Forelimb muscle (tissue), 1 donor: ENCODE data around the gene EGR4. TPM values are rescaled to one million over a fixed set of nuclear protein-coding genes. Genes with fewer than 3 reads are reported as not detected.
"Not testable (repeated sequence)": the region's sequence is repeated elsewhere in the genome, so short reads cannot be mapped to it uniquely, and the experiment has no call there.

Source experiments
- DNase-seq: peaks from one replicate; pipeline ENCODE4 v3.0.0-alpha.2; 2013; ENCODE audit warnings: low read depth
- polyA plus RNA-seq: library from polyadenylated mRNA; unstranded; fragments of 120-200 nt; gene quantifications from one replicate; pipeline ENCODE4 v1.2.1, GENCODE V29; 2013; ENCODE audit not compliant: insufficient read length

EGR4 gene
- polyA plus RNA-seq, 1 donor, result not detected

- DNase-seq, result no peak
These were observed 29.6 kb downstream of the EGR4 start for GRCh38 chr2:73263540-73264331.

DNA sequence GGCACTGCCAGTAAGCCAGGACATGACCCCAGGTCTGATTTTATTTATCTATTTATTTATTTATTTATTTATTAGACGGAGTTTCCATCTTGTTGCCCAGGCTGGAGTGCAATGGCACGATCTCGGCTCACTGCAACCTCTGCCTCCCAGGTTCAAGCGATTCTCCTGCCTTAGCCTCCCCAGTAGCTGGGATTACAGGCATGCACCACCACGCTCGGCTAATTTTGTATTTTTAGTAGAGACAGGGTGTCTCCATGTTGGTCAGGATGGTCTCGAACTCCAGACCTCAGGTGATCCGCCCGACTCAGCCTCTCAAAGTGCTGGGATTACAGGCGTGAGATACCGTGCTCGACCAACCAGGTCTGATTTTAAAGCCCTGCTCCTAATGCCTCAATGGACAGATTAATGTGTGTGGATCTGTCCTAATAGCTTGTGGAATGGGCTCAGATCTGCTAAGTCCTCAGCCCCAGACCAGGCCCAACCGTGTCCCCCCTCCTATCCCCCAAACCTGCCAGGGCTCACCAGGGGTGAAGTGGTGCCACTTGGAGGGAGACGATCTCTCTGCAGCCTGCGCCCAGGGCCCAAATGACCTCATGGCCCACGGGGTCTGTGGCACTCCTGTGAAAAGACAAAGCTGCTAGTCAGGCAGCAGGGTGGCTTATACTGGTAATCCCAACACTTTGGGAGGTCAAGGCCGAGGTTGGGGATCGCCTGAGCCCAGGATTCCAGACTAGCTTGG lies 30.5 kb downstream of the EGR4 start:
- DNase-seq, result not testable (repeated sequence)

DNA sequence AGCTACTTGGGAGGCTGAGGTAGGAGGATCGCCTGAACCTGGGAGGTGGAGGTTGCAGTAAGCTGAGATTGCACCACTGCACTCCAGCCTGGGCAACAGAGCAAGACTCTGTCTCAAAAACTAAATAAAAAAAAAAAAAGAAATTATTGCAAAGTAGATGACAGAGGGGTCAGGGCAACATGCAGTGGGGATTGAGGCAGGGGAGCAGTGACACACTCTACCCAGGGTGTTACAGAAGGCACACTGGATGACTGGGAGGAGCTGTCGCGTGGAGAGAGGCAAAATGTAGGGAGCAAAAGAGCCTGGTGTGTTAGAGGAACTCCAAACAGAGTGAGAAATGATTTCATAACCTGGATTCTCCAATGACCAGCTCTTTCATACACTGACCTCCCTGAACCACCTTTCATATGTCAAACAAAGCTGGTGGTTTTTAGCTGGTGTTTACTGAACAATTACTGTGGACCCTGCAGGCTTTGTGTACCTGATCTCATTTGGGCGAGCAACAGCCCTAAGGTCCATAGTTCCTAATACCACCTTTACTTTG lies 31.2 kb downstream of the EGR4 start:
- no peak for DNase-seq

DNA sequence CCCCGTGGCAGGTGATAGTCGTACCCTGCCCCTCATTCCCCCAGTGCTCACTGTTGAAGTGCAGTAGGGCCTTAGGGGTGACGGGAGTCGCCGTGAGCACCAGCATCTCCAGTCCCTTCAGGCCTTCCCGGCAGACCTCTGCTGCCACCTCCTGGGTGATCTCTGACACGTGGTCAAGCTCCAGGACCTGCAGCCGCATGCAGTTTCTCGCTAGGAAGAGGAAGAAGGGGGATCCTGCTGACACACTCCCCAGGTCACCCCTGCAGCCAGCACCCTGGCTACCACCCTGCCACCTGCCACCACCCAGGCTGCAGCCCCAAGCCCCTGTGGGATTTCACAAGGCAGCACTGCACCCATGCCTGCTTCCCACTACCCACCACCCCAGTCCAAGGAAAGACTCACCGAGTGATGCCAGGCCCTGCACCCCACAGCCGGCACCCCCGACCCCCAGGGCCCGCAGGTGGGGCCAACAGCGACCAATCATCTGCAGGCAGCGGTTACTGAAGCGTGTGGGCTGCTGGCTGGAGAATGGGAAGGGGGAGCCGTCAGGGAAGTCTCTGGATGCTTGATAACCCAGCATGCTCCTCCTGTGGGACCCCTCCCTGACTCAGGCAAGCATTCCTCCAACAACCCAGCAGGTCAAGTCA lies 32.9 kb downstream of the EGR4 start:
- no peak for DNase-seq

- DNase-seq, result no peak
These were observed 33.5 kb downstream of the EGR4 start for GRCh38 chr2:73259704-73260337.

GRCh38 chr2:73259276-73259675 lies 34.1 kb downstream of the EGR4 start:
- no peak for DNase-seq

DNA sequence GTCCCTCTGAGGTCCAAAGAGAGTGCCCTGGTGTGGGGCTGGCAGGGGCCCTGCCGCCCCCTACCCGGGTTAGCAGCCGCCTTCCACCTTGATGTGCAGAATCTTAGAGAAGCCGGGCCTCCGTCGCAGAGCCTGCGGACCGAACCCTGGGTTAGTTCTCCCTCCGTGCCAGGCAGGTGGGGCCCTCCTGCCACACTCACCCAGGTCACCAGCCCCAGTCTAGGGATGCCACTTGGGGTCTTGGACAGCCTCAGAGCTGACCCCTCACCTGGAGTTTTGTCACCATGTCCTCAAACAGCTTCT lies 34.5 kb downstream of the EGR4 start:
- DNase-seq, result no peak

GRCh38 chr2:73258186-73258912 lies 35.0 kb downstream of the EGR4 start:
- DNase-seq, result no peak

GRCh38 chr2:73257425-73258125 lies 35.8 kb downstream of the EGR4 start:
- no peak for DNase-seq

DNA sequence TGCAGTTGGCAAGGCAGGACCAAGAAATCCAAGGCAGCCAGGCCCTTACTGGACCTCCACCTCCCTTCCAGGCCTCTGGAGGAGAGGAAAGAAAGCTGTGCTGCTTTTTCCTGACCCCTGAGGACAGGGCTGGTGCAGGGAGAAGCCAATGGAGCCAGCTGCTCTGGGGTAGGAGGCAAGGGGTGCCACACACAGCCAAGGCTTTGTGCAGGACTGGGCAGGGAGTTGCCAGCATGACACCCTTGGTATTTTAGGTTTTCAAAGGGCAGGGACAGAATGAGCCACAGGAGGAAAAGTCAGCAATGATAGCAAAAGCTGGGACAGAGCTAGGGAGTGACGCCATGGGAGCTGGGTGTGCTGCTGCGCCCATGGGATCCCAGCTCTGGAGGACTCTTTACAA lies 36.3 kb downstream of the EGR4 start:
- no peak for DNase-seq

DNA sequence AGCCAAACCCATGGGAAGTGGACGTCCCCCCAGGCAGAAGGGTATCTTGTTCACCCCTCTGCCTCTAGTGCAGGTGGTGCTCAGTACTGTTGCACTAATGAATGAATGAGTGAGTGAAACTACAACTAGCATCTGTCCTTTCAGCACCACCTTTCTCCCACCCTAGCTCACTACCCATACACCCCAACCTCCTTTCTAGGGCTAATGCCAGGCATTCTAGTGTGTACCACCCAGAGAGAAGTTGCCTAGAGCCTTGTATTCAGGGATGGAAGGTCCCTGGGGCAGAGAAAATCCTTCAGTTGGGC lies 36.8 kb downstream of the EGR4 start:
- no peak for DNase-seq

GRCh38 chr2:73255907-73256617 lies 37.3 kb downstream of the EGR4 start:
- no peak for DNase-seq

DNA sequence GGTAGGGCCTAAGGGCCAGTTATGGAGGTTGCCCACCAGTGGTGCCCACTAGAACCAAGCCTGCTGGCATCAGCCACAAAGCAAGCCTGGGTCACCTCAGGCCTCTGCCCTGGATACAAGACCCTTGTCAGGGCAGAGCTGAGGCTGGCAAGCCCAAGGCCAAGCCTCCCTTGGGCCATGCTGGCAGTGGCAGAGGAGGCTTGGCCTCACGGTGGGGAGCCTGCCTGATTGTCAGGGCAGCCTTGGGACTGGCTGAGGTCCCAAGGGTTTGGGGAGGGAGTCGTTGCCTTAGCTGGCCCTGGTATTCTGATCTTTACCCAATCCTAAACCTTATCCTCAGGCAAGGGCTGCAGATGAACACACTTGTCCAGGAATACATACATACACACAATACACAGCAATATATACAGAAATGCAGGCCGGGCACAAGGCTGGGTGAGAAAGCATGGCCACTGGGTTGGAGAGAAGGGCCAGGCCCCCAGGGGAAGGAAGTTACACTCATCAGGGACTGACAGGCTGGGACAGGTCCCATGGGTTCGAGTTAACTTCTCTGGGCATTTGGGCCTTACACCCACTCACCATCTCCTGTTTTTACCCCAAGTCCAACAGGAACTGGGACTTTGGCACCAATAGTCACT lies 38.2 kb downstream of the EGR4 start:
- no peak for DNase-seq

DNA sequence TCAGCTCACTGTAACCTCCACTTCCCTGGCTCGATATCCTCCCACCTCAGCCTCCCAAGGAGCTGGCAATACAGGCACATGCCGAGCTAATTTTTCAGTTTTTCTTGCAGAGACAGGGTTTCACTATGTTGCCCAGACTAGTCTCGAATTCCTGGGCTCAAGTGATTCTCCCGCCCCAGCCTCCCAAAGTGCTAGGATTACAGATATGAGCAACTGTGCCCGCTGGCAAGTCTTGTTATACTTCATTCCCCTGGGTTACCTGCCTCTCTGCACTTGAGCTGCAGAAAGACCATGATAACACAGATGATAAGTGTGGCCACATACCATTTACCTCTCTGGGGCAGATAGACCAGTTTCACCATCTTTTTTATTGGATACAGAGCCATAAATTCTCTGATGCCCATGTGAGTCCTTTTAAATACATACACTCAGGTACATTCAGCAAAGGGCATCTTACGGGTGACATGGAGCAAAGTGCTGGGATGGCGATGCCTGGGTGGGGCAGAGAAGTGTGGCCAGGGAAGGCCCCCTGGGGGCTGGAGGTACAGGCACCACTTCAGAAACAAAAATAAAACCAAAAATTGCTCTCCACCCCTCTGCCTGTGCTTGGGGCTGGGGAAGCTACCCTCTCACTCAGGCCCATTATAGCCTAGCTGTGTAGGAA lies 38.9 kb downstream of the EGR4 start:
- no peak for DNase-seq

DNA sequence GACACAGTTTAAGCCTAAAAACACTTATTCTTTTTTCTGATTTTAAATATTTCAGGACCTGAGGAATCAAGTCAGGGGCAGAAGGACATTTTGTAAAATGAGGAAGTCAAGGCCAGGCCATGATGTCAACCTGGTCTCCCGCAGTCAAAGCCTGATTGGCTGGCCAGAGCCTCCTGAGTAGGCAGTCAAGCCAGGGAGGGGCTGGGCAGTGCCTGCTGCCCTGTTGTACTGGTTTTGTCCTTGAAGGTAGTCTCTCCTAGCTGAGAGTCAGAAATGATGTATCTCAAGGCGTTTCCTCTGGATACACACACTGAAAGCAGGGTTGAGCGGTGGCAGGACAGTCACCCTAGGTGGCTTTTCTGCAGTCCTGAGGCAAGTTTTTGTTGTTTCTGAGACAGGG lies 39.4 kb downstream of the EGR4 start:
- no peak for DNase-seq

DNA sequence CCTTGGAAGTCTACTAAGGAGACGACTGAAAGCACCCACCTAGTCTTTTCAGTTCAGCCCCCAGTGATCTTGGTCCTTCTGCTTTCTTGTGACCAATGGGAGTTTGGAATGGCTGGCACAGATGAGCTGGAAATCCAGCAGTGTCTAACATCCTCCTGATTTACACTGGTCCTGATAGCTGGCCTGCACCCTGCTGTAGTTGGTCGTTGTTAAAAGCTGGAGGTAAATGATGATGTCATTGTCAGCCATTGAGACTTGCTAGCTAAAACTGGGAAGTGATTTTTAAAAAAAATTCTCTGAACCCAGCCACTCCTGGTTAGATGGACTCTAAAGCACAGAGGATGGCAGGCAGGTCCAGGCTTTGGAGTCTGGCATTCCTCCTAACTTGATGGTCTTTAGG lies 39.9 kb downstream of the EGR4 start:
- DNase-seq, result no peak

GRCh38 chr2:73252238-73253027 lies 40.9 kb downstream of the EGR4 start:
- no peak for DNase-seq
